Common myeloid progenitor, CD34-positive (primary cell): ENCODE data around the gene ETNK2.

Source experiments
- CTCF ChIA-PET: fragments of 350-600 bp; sonication (Branson Sonifier 250); formaldehyde crosslinking; loops from one replicate; lab custom pipeline; 2021; ENCODE audit warnings: antibody characterized with exemption; lab: Charles Lee
- POLR2A ChIA-PET: fragments of 350-600 bp; sonication (Branson Sonifier 250); formaldehyde crosslinking; loops from one replicate; lab custom pipeline; 2021; ENCODE audit warnings: antibody characterized with exemption; lab: Charles Lee
- DNase-seq, 3 donors: peaks; one replicate each; pipeline versions ENCODE4 v3.0.0 to v3.0.0-alpha.2; 2013
- H3K27ac ChIP-seq, 2 experiments: 1 replicate in 1 of 2; 2 replicates in 1 of 2; pipeline ENCODE4 v1.7.0; 2013; ENCODE audit warnings: inconsistent platforms in 2 of 2, low read length in 2 of 2, mild to moderate bottlenecking in 2 of 2, low read depth in 1 of 2, moderate library complexity in 1 of 2; ENCODE audit not compliant: severe bottlenecking in 2 of 2, insufficient read depth in 1 of 2, poor library complexity in 1 of 2
- H3K27me3 ChIP-seq, 5 experiments: replicated peaks in 2 of 5; 1 replicate in 3 of 5; 2 replicates in 2 of 5; pipeline versions ENCODE4 v1.6.1 to v1.7.0; 2013; ENCODE audit warnings: low read length in 4 of 5, mild to moderate bottlenecking in 2 of 5, moderate library complexity in 2 of 5, inconsistent platforms in 1 of 5; ENCODE audit not compliant: insufficient read depth in 5 of 5, control insufficient read depth in 4 of 5
- H3K36me3 ChIP-seq, 4 experiments: 1 replicate in 2 of 4; 2 replicates in 2 of 4; pipeline versions ENCODE4 v1.6.1 to v1.7.0; 2013; ENCODE audit warnings: low read length in 3 of 4, control low read depth in 1 of 4, mild to moderate bottlenecking in 1 of 4; ENCODE audit not compliant: control insufficient read depth in 4 of 4, insufficient read depth in 4 of 4
- H3K4me1 ChIP-seq, 4 experiments: 1 replicate in 3 of 4; 2 replicates in 1 of 4; pipeline versions ENCODE4 v1.6.1 to v1.7.1; 2013; ENCODE audit warnings: low read length in 3 of 4, mild to moderate bottlenecking in 3 of 4, control low read depth in 1 of 4, inconsistent platforms in 1 of 4, moderate library complexity in 1 of 4; ENCODE audit not compliant: control insufficient read depth in 4 of 4, insufficient read depth in 4 of 4; ENCODE audit errors: control extremely low read depth in 1 of 4
- H3K4me3 ChIP-seq, 7 experiments: 1 replicate in 4 of 7; 2 replicates in 3 of 7; pipeline versions ENCODE4 v1.5.1 to v1.7.0; 2013; ENCODE audit warnings: mild to moderate bottlenecking in 7 of 7, low read length in 6 of 7, moderate library complexity in 6 of 7, inconsistent platforms in 2 of 7, low read depth in 2 of 7, control low read depth in 1 of 7; ENCODE audit not compliant: insufficient read depth in 4 of 7, control insufficient read depth in 1 of 7; ENCODE audit errors: extremely low read depth in 1 of 7
- H3K9me3 ChIP-seq, 5 experiments: 1 replicate in 4 of 5; 2 replicates in 1 of 5; pipeline versions ENCODE4 v1.6.1 to v1.7.1; 2013; ENCODE audit warnings: low read length in 4 of 5, mild to moderate bottlenecking in 2 of 5, inconsistent platforms in 1 of 5, low read depth in 1 of 5, moderate library complexity in 1 of 5; ENCODE audit not compliant: control insufficient read depth in 4 of 5, insufficient read depth in 2 of 5; ENCODE audit errors: control extremely low read depth in 1 of 5
- WGBS: methylation state at CpG from one replicate; pipeline ENCODE4 v1.1.5; 2013; ENCODE audit not compliant: insufficient coverage; 5-methylcytosine and 5-hydroxymethylcytosine counted together

The ETNK2 gene

DNA sequence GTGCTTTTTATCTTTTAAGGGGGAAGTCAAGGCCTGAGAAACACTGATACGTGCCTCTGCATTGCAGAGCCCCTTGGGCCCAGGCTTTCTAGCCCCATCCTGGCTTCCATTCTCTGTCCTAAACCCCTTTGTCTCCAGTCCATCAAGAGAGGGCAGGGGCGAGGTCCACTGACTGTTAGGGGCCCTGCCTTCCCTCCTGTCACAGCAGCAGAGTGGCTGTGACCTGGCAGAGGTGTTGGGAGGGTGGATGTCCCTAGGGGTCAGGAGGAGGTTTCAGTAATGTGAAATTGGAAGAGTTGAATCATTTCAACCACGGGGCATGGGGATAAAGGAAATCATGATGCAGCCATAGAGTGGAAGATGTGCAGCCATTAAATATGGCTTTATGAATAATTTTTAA lies 54.9 kb downstream of the ETNK2 start:
- DNase-seq = no peak
- POLR2A ChIA-PET = no interaction called here
- Histone ChIP-seq H3K27me3 (no peaks in the 10 kb centered on the region), H3K9me3 (no peaks in the 10 kb centered on the region), H3K36me3 (no peaks in the 10 kb centered on the region), H3K4me3 (no peak overlapping the region), H3K27ac (no peak overlapping the region), H3K4me1 (peaks cover 4 to 9% (median 9%) of the 10 kb centered on the region in 4 experiments)
- CTCF ChIA-PET = no interaction called here
- WGBS = 75% methylated on average over 1 of the region's 3 CpGs

DNA sequence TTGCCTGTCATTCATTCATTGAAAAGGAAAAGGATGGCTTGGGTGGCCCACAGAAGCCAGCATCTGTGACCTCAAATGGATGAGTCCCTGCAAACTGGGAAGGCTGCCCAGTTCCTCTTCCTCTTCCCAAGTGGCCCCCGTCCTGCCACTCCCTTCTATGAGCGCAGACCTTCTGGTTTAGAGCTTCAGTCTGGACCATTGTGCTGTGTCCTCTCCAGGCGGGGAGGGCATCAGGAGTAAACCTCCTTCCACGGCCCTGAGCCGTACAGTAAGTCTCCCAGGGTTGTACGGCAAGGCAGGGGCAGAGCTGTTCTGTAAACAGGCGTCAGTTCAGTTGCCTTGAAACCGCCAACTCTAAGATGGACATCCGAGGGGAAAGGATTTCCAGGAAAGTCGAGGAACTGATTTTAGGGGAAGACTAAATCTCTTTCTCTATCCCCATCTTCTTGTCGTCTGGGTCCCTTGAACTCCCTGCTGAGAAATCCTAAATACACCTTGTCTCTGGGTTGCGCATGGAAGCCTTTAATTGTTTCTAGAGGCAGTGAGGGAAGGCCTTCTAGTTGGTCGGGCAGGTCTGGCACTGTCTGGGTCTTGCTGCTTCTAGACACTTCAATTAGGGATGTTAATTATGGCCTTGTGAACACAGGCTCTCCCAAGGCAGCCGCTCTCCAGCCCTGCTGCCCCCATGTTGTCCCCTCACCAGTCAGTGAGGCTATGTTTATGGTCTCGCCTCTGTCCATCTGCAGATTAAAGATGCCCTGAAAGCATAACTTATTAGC lies 56.8 kb downstream of the ETNK2 start:
- no peaks in the 10 kb centered on the region for H3K27me3 ChIP-seq
- H3K36me3 ChIP-seq = no peaks in the 10 kb centered on the region
- CTCF ChIA-PET = interaction anchor here (1.1 kb wide), 1 partner anchor 25 kb away, joined by 3 read pairs; no protein-coding TSS in a partner anchor
- 89% methylated on average over 13 of the region's 15 CpGs for WGBS
- H3K4me3 ChIP-seq = no peak overlapping the region
- POLR2A ChIA-PET = no interaction called here
- peaks cover 0 to 3% (median 0%) of the 10 kb centered on the region in 4 experiments for H3K4me1 ChIP-seq
- no peak for DNase-seq
- no peaks in the 10 kb centered on the region for H3K9me3 ChIP-seq
- H3K27ac ChIP-seq = no peak overlapping the region

DNA sequence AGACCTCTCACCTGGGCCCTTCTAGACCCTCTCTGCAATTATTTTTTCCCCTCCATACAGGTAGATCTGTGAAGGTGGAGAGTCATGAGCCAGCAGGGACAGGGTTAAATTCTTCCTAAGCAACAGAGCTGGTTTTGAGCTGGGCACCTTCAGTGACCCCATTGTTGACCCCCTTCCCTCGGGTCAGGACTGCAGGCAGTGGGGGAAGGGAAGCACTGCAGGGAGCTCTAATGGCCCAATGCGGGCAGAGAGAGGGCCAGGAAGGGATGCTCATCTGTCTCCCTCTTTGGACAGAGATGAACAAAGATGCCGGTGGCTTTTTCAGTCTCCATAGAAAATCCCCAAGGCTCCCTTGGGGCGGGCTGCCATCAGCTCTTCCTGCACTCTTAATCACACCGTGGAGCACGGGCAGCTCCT lies 57.5 kb downstream of the ETNK2 start:
- no peaks in the 10 kb centered on the region for H3K27me3 ChIP-seq
- no peaks in the 10 kb centered on the region for H3K9me3 ChIP-seq
- H3K4me3 ChIP-seq = no peak overlapping the region
- H3K4me1 ChIP-seq = peaks cover 0 to 3% (median 0%) of the 10 kb centered on the region in 4 experiments
- CTCF ChIA-PET = interaction anchor here (1.1 kb wide), 1 partner anchor 24 kb away, joined by 3 read pairs; no protein-coding TSS in a partner anchor
- H3K36me3 ChIP-seq = no peaks in the 10 kb centered on the region
- WGBS = 91% methylated on average over 2 of the region's 6 CpGs
- no peak for DNase-seq
- no peak overlapping the region for H3K27ac ChIP-seq
- POLR2A ChIA-PET = no interaction called here

DNA sequence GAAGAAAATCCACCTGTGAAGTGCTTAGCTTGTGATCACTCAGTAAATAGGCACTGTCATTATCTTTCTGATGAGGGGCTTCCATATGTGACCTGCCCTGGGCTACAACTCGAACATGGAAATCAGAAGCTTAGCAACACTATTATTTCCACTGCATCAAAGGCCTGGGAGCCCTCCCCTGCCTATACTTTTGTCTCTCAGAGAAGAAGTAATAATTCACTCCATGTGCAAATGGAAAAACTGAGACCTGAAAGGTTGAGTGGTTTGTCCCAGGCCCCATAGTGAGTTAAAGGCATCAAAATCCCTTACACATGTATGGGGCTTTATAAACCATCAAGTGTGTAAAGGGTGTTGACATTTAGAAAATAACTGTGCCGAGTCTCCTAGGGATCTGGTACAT lies 58.1 kb downstream of the ETNK2 start:
- Histone ChIP-seq H3K4me1 (peaks cover 0 to 3% (median 0%) of the 10 kb centered on the region in 4 experiments), H3K27me3 (no peaks in the 10 kb centered on the region), H3K36me3 (no peaks in the 10 kb centered on the region), H3K4me3 (no peak overlapping the region), H3K9me3 (no peaks in the 10 kb centered on the region), H3K27ac (no peak overlapping the region)
- no peak for DNase-seq
- ChIA-PET POLR2A (no interaction called here), CTCF (interaction anchor here (1.1 kb wide), 1 partner anchor 24 kb away, joined by 3 read pairs; no protein-coding TSS in a partner anchor)
- WGBS = 94% methylated on average over 2 of the region's 2 CpGs

DNA sequence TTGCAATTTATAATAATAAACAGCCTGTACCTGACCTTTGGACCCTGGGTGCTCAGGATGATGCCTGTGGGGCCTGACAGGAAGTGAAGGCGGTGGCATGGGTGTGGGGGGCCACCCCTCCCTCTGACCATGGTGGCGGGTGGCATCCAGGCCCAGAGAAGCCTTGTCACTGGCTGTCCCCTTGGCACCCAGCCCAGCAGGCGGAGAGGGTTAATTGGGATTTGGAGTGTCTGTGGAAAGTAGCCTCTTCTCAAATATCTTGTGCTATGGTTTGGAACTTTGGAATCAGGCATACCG lies 58.5 kb downstream of the ETNK2 start:
- POLR2A ChIA-PET = no interaction called here
- CTCF ChIA-PET = no interaction called here

DNA sequence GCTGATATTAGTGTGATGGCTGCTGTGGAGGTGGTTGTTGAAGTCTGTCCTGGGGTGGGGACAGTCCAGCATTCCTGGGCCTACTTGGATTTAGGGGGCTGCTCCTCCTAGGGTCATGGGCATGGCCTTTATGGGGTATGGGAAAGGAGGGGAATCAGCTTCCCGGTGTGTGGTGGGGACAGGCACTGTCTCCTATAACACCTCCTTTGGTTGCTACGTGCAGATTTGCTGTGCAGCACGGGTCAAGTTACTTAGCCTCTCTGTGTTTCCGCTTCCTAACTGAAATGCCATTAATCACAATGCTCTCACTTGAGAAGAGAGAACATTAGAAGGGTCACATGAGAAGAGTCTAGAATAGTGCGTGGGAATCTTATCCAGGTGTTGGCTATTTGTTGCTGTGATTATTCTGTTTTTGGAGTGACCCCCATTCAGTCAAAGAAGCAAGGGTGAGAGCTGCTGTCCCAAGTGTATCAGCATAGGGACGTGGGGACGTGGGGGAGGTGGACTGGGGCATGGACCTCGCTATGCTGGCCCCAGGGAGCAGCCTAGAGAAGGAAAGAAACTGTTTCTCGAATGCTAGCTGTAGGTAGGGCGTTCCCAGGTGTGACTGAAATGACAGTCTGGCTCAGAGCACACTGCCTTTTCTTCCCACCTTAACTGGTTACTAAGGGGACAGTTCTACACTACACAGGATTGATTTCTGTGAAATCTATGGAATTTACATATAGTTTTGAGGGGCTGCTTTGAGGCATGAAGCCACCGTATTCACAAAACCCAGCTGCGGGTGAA lies 59.0 kb downstream of the ETNK2 start:
- Histone ChIP-seq H3K9me3 (no peaks in the 10 kb centered on the region), H3K4me3 (no peak overlapping the region), H3K27me3 (no peaks in the 10 kb centered on the region), H3K4me1 (peaks cover 0 to 3% (median 0%) of the 10 kb centered on the region in 4 experiments), H3K27ac (no peak overlapping the region), H3K36me3 (no peaks in the 10 kb centered on the region)
- ChIA-PET POLR2A (no interaction called here), CTCF (no interaction called here)
- WGBS = 96% methylated on average over 9 of the region's 12 CpGs
- no peak for DNase-seq

More for the DNA sequence above, 58.5 kb downstream of the ETNK2 start:
- Histone ChIP-seq H3K27ac (no peak overlapping the region), H3K36me3 (no peaks in the 10 kb centered on the region), H3K4me3 (no peak overlapping the region), H3K4me1 (peaks cover 0 to 3% (median 0%) of the 10 kb centered on the region in 4 experiments), H3K27me3 (no peaks in the 10 kb centered on the region), H3K9me3 (no peaks in the 10 kb centered on the region)
- DNase-seq = no peak
- 72% methylated on average over 3 of the region's 4 CpGs for WGBS

DNA sequence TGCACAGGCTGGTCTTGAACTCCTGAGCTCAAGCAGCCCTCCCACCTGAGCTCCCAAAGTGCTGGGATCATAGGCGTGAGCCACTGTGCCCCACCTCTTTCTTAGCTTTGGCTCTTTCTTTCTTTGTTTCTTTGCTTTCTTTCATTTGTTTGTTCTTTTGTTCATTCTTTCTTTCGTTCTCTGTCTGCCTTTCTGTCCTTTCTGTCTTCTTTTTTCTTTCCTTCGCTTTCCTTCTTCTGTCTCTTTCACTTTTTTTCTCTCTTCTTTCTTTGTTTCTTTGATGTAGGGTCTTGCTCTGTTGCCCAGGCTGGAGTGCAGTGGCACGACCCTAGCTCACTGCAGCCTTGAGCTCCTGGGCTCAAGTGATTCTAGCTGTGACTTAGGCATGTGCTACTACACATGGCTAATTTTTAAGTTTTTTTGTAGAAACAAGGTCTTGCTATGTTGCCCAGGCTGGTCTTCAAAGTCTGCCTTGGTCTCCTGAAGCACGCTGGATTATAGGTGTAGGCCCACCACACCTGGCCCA lies 60.0 kb downstream of the ETNK2 start:
- H3K27ac ChIP-seq = no peak overlapping the region
- H3K36me3 ChIP-seq = no peaks in the 10 kb centered on the region
- H3K4me3 ChIP-seq = no peak overlapping the region
- DNase-seq = no peak
- H3K27me3 ChIP-seq = no peaks in the 10 kb centered on the region
- 100% methylated on average over 3 of the region's 5 CpGs for WGBS
- CTCF ChIA-PET = no interaction called here
- peaks cover 0 to 3% (median 0%) of the 10 kb centered on the region in 4 experiments for H3K4me1 ChIP-seq
- POLR2A ChIA-PET = no interaction called here
- no peaks in the 10 kb centered on the region for H3K9me3 ChIP-seq
